ENCODE measurements around the gene FAM171A1. TPM values are rescaled to one million over a fixed set of nuclear protein-coding genes. Genes with fewer than 3 reads are reported as not detected.
"Not testable (repeated sequence)": the region's sequence is repeated elsewhere in the genome, so short reads cannot be mapped to it uniquely, and the experiment has no call there.

Gene FAM171A1
- total RNA-seq, 3 donors from 2014 or later, result 7.6 to 11.7 (median 9.5) TPM

DNA sequence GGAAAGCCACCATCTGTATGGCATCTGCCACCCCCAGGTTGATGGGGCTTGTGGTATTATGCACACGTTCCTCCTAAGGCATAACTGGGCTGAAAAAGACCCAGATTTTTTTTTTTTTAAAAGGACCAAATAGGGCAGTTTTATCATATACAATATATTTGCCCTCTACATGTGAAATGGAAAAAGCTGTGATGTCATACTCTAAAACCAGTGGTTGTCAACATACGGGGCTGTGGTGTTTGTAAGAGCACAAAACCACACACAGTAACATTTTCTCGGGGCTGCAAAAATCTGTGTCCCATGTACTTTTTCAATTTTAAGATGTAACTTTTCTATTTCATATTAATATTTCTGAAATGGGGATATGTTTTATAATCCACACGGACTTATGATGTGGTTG lies 34.9 kb downstream of the FAM171A1 start:
- Histone ChIP-seq H3K4me3 (no peak overlapping the region), H3K27me3 (no peaks in the 10 kb centered on the region), H3K4me1 (no peaks in the 10 kb centered on the region), H3K36me3 (no peaks in the 10 kb centered on the region), H3K9me3 (no peaks in the 10 kb centered on the region), H3K27ac (no peak overlapping the region)
- no peak for DNase-seq (ENCODE audit: low spot score in 2 of 2)
- no peak for TF ChIP-seq POLR2AphosphoS5 (IDR thresholded peaks at IDR 0.05)
- no peak for TF ChIP-seq CTCF (IDR thresholded peaks at IDR 0.05)
- intact Hi-C loops (cut with DNase I; ENCODE audit: low total_unique reads), result no loop called here

GRCh38 chr10:15335508-15335907 lies 35.6 kb downstream of the FAM171A1 start:
- H3K27me3 ChIP-seq, result no peaks in the 10 kb centered on the region
- H3K36me3 ChIP-seq, result no peaks in the 10 kb centered on the region
- no peak overlapping the region for H3K4me3 ChIP-seq
- TF ChIP-seq POLR2AphosphoS5 (IDR thresholded peaks at IDR 0.05) (no peak), POLR2A (IDR thresholded peaks at IDR 0.05) (no peak), CTCF (IDR thresholded peaks at IDR 0.05) (no peak)
- DNase-seq (ENCODE audit: low spot score in 2 of 2), result no peak
- no peak overlapping the region for H3K27ac ChIP-seq
- no peaks in the 10 kb centered on the region for H3K4me1 ChIP-seq
- intact Hi-C loops (cut with DNase I; ENCODE audit: low total_unique reads), result no loop called here
- no peaks in the 10 kb centered on the region for H3K9me3 ChIP-seq

- H3K4me1 ChIP-seq, result no peaks in the 10 kb centered on the region
- intact Hi-C loops (cut with DNase I; ENCODE audit: low total_unique reads), result no loop called here
- no peak for TF ChIP-seq POLR2A (IDR thresholded peaks at IDR 0.05)
- no peak for TF ChIP-seq POLR2AphosphoS5 (IDR thresholded peaks at IDR 0.05)
- TF ChIP-seq CTCF (IDR thresholded peaks at IDR 0.05), result no peak
- no peaks in the 10 kb centered on the region for H3K9me3 ChIP-seq
- no peak overlapping the region for H3K4me3 ChIP-seq
- DNase-seq (ENCODE audit: low spot score in 2 of 2), result no peak
- H3K27me3 ChIP-seq, result no peaks in the 10 kb centered on the region
- no peak overlapping the region for H3K27ac ChIP-seq
- no peaks in the 10 kb centered on the region for H3K36me3 ChIP-seq
Measured at GRCh38 chr10:15334650-15335323, 36.3 kb downstream of the FAM171A1 start.

- no peak overlapping the region for H3K27ac ChIP-seq
- intact Hi-C loops (cut with DNase I; ENCODE audit: low total_unique reads), result no loop called here
- no peak overlapping the region for H3K4me3 ChIP-seq
- DNase-seq (ENCODE audit: low spot score in 2 of 2), result no peak
- no peaks in the 10 kb centered on the region for H3K36me3 ChIP-seq
- no peaks in the 10 kb centered on the region for H3K9me3 ChIP-seq
- no peaks in the 10 kb centered on the region for H3K4me1 ChIP-seq
- H3K27me3 ChIP-seq, result no peaks in the 10 kb centered on the region
- TF ChIP-seq POLR2A (IDR thresholded peaks at IDR 0.05), result no peak
Measured at GRCh38 chr10:15333909-15334649, 37.0 kb downstream of the FAM171A1 start.

GRCh38 chr10:15333181-15333580 lies 37.9 kb downstream of the FAM171A1 start:
- intact Hi-C loops (cut with DNase I; ENCODE audit: low total_unique reads), result not testable (repeated sequence)

GRCh38 chr10:15331461-15331860 lies 39.6 kb downstream of the FAM171A1 start:
- Histone ChIP-seq H3K27me3 (no peaks in the 10 kb centered on the region), H3K4me1 (no peaks in the 10 kb centered on the region), H3K27ac (no peak overlapping the region), H3K36me3 (no peaks in the 10 kb centered on the region), H3K9me3 (no peaks in the 10 kb centered on the region), H3K4me3 (no peak overlapping the region)
- DNase-seq (ENCODE audit: low spot score in 2 of 2), result no peak
- intact Hi-C loops (cut with DNase I; ENCODE audit: low total_unique reads), result no loop called here
- TF ChIP-seq POLR2AphosphoS5 (IDR thresholded peaks at IDR 0.05) (no peak), CTCF (IDR thresholded peaks at IDR 0.05) (no peak), POLR2A (IDR thresholded peaks at IDR 0.05) (no peak)

More at GRCh38 chr10:15333181-15333580, 37.9 kb downstream of the FAM171A1 start:
- not testable (repeated sequence) for H3K27ac ChIP-seq; H3K36me3 ChIP-seq; H3K9me3 ChIP-seq; H3K4me1 ChIP-seq; H3K4me3 ChIP-seq; DNase-seq (ENCODE audit: low spot score in 2 of 2); H3K27me3 ChIP-seq
